ENCODE data around the gene MAP3K2.

Gene MAP3K2

GRCh38 chr2:127387655-127388422, at the start of gene MAP3K2:
Gene MAP3K2 (minus strand): TSS chr2:127387975. CDS start chr2:127343129, 44,846 bp downstream.
- DNase-seq (ENCODE audit: low spot score) = peak; percentile 95

DNA sequence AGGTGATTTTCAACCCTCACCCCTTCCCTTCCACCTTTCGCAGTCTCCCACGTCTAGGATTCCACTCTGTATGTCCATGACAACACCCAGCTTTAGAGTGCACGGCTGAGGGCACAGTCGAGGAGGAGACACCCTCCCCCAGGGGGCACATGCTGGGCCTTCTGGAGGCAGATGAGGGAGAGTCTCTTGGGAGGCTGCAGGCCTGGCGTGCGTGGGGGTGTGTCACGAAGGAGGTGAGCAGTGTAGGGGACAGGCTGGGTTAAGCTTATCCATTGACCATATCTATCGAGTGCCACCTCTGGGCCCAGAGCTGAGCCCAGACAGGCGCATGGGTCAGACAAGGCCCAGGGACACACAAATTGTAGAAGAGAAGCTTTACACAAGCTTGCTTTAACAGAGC, 49.3 kb upstream of the MAP3K2 start:
- DNase-seq (ENCODE audit: low spot score) = no peak

- DNase-seq (ENCODE audit: low spot score) = no peak
Measured at GRCh38 chr2:127434515-127434914, 46.7 kb upstream of the MAP3K2 start.

- no peak for DNase-seq (ENCODE audit: low spot score)
Measured at GRCh38 chr2:127431408-127432023, 43.7 kb upstream of the MAP3K2 start.

- DNase-seq (ENCODE audit: low spot score) = no peak
Measured at GRCh38 chr2:127429844-127430425, 42.2 kb upstream of the MAP3K2 start.

GRCh38 chr2:127429291-127429690, 41.5 kb upstream of the MAP3K2 start:
- DNase-seq (ENCODE audit: low spot score) = no peak

DNA sequence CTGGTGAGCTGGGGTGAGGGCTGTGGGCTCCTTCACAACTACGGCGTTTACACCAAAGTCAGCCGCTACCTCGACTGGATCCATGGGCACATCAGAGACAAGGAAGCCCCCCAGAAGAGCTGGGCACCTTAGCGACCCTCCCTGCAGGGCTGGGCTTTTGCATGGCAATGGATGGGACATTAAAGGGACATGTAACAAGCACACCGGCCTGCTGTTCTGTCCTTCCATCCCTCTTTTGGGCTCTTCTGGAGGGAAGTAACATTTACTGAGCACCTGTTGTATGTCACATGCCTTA, 41.0 kb upstream of the MAP3K2 start:
- no peak for DNase-seq (ENCODE audit: low spot score)

GRCh38 chr2:127428057-127428814, 40.5 kb upstream of the MAP3K2 start:
- no peak for DNase-seq (ENCODE audit: low spot score)

- DNase-seq (ENCODE audit: low spot score) = no peak
Measured at GRCh38 chr2:127427376-127428056, 39.7 kb upstream of the MAP3K2 start.

GRCh38 chr2:127426501-127427354, 39.0 kb upstream of the MAP3K2 start:
- DNase-seq (ENCODE audit: low spot score) = no peak

DNA sequence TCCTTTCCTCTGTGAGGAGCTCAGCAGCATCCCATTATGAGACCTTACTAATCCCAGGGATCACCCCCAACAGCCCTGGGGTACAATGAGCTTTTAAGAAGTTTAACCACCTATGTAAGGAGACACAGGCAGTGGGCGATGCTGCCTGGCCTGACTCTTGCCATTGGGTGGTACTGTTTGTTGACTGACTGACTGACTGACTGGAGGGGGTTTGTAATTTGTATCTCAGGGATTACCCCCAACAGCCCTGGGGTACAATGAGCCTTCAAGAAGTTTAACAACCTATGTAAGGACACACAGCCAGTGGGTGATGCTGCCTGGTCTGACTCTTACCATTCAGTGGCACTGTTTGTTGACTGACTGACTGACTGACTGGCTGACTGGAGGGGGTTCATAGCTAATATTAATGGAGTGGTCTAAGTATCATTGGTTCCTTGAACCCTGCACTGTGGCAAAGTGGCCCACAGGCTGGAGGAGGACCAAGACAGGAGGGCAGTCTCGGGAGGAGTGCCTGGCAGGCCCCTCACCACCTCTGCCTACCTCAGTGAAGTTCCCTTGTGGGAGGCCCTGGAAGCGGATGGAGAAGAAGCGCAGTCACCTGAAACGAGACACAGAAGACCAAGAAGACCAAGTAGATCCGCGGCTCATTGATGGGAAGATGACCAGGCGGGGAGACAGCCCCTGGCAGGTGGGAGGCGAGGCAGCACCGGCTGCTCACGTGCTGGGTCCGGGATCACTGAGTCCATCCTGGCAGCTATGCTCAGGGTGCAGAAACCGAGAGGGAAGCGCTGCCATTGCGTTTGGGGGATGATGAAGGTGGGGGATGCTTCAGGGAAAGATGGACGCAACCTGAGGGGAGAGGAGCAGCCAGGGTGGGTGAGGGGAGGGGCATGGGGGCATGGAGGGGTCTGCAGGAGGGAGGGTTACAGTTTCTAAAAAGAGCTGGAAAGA, 38.0 kb upstream of the MAP3K2 start:
- DNase-seq (ENCODE audit: low spot score) = no peak

DNA sequence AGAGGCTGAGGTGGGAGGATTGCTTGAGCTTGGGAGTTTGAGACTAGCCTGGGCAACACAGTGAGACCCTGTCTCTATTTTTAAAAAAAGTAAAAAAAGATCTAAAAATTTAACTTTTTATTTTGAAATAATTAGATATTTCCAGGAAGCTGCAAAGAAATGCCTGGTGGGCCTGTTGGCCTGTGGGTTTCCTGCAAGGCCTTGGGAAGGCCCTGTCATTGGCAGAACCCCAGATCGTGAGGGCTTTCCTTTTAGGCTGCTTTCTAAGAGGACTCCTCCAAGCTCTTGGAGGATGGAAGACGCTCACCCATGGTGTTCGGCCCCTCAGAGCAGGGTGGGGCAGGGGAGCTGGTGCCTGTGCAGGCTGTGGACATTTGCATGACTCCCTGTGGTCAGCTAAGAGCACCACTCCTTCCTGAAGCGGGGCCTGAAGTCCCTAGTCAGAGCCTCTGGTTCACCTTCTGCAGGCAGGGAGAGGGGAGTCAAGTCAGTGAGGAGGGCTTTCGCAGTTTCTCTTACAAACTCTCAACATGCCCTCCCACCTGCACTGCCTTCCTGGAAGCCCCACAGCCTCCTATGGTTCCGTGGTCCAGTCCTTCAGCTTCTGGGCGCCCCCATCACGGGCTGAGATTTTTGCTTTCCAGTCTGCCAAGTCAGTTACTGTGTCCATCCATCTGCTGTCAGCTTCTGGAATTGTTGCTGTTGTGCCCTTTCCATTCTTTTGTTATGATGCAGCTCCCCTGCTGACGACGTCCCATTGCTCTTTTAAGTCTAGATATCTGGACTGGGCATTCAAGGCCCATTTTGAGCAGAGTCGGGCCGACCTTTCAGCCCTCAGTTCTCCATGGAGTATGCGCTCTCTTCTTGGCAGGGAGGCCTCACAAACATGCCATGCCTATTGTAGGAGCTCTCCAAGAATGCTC, 37.1 kb upstream of the MAP3K2 start:
- no peak for DNase-seq (ENCODE audit: low spot score)

DNA sequence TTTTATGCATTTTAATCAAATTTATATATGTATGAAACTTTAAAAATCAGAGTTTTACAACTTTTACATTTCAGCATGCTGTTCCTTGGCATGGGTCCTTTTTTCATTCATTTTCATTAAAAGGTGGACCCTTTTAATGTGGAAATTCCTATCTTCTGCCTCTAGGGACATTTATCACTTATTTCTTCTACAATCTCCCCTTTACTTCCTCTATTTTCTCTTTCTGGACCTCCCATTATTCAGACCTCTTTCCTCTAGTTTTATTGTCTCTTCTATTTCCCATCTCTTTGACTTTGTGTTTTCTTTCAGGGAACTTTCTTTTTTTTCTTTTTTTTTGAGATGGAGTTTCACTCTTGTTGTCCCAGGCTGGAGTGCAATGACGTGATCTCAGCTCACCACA, 36.1 kb upstream of the MAP3K2 start:
- DNase-seq (ENCODE audit: low spot score) = no peak

DNA sequence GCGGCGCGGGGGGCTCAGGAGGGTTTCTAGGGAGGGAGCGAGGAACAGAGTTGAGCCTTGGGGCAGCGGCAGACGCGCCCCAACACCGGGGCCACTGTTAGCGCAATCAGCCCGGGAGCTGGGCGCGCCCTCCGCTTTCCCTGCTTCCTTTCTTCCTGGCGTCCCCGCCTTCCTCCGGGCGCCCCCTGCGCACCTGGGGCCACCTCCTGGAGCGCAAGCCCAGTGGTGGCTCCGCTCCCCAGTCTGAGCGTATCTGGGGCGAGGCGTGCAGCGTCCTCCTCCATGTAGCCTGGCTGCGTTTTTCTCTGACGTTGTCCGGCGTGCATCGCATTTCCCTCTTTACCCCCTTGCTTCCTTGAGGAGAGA, 35.7 kb upstream of the MAP3K2 start:
- no peak for DNase-seq (ENCODE audit: low spot score)

DNA sequence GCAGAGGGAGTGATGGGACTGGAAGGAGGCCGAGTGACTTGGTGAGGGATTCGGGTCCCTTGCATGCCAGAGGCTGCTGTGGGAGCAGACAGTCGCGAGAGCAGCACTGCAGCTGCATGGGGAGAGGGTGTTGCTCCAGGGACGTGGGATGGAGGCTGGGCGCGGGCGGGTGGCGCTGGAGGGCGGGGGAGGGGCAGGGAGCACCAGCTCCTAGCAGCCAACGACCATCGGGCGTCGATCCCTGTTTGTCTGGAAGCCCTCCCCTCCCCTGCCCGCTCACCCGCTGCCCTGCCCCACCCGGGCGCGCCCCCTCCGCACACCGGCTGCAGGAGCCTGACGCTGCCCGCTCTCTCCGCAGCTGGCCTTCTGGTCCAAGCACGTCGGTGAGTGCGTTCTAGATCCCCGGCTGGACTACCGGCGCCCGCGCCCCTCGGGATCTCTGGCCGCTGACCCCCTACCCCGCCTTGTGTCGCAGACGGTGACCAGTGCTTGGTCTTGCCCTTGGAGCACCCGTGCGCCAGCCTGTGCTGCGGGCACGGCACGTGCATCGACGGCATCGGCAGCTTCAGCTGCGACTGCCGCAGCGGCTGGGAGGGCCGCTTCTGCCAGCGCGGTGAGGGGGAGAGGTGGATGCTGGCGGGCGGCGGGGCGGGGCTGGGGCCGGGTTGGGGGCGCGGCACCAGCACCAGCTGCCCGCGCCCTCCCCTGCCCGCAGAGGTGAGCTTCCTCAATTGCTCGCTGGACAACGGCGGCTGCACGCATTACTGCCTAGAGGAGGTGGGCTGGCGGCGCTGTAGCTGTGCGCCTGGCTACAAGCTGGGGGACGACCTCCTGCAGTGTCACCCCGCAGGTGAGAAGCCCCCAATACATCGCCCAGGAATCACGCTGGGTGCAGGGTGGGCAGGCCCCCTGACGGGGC, 35.0 kb upstream of the MAP3K2 start:
- no peak for DNase-seq (ENCODE audit: low spot score)

- DNase-seq (ENCODE audit: low spot score) = no peak
Measured at GRCh38 chr2:127421871-127422558, 34.2 kb upstream of the MAP3K2 start.

- DNase-seq (ENCODE audit: low spot score) = no peak
Measured at GRCh38 chr2:127421116-127421800, 33.5 kb upstream of the MAP3K2 start.
